Peyer's patch (tissue), 4 donors: ENCODE data around the gene ZBTB24.

Source experiments
- CTCF ChIP-seq, 6 experiments: fragments of 450-650 bp in 4 of 6; fragments of 200-600 bp in 2 of 6; sonication (generic) in 1 of 6; IDR thresholded peaks; one replicate each; pipeline ENCODE4 v1.5.1; 2017 to 2019; ENCODE audit warnings: antibody characterized with exemption in 6 of 6, mild to moderate bottlenecking in 3 of 6, moderate library complexity in 1 of 6
- POLR2A ChIP-seq, 2 donors: fragments of 450-650 bp; IDR thresholded peaks; one replicate each; pipeline ENCODE4 v1.5.1; 2017; ENCODE audit warnings: antibody characterized with exemption in 2 of 2, mild to moderate bottlenecking in 2 of 2, moderate library complexity in 2 of 2

- no peak for TF ChIP-seq CTCF (IDR thresholded peaks at IDR 0.05)
- TF ChIP-seq POLR2A (IDR thresholded peaks at IDR 0.05) = no peak
Measured at GRCh38 chr6:109449795-109450673, 33.0 kb downstream of the ZBTB24 start.
